Naive thymus-derived CD4-positive, alpha-beta T cell (primary cell): ENCODE data around the gene GALNT7. TPM values are rescaled to one million over a fixed set of nuclear protein-coding genes. Genes with fewer than 3 reads are reported as not detected.

Experiments
- ATAC-seq: fragments of 150-1000 bp; cut with Tn5 transposase; 2 replicates; pipeline ENCODE4 v1.10.0; 2021; ENCODE audit warnings: mild to moderate bottlenecking, moderate library complexity
- CTCF ChIA-PET: fragments of 350-600 bp; sonication (Branson Sonifier 250); formaldehyde crosslinking; loops from one replicate; lab custom pipeline; 2021; ENCODE audit warnings: antibody characterized with exemption; lab: Charles Lee
- POLR2A ChIA-PET: fragments of 350-600 bp; sonication (Branson Sonifier 250); formaldehyde crosslinking; loops from one replicate; lab custom pipeline; 2021; ENCODE audit warnings: antibody characterized with exemption, inconsistent platforms; lab: Charles Lee
- DNase-seq, 9 donors: peaks; one replicate each; pipeline versions ENCODE4 v3.0.0 to v3.0.0-alpha.2; 2020 to 2022; ENCODE audit warnings: mixed read lengths in 1 of 9
- H3K27ac ChIP-seq: one replicate; pipeline ENCODE4 v1.7.0; 2013; ENCODE audit warnings: mild to moderate bottlenecking, low read depth, low read length, moderate library complexity
- H3K27me3 ChIP-seq, 2 donors: one replicate each; pipeline ENCODE4 v1.7.0; 2013; ENCODE audit warnings: low read length in 2 of 2, mild to moderate bottlenecking in 2 of 2, moderate library complexity in 2 of 2; ENCODE audit not compliant: control insufficient read depth in 2 of 2, insufficient read depth in 2 of 2
- H3K36me3 ChIP-seq, 3 experiments: 1 replicate in 2 of 3; 2 replicates in 1 of 3; pipeline ENCODE4 v1.7.0; 2013; ENCODE audit warnings: low read length in 3 of 3, mild to moderate bottlenecking in 3 of 3, moderate library complexity in 1 of 3; ENCODE audit not compliant: insufficient read depth in 3 of 3, control insufficient read depth in 2 of 3
- H3K4me1 ChIP-seq, 2 donors: one replicate each; pipeline ENCODE4 v1.7.0; 2013; ENCODE audit warnings: low read length in 2 of 2, mild to moderate bottlenecking in 2 of 2, moderate library complexity in 1 of 2; ENCODE audit not compliant: control insufficient read depth in 2 of 2, insufficient read depth in 2 of 2
- H3K4me3 ChIP-seq: 2 replicates; pipeline ENCODE4 v1.7.0; 2013; ENCODE audit warnings: mild to moderate bottlenecking, low read length
- H3K9me3 ChIP-seq, 3 experiments: 1 replicate in 2 of 3; 2 replicates in 1 of 3; pipeline ENCODE4 v1.7.0; 2013; ENCODE audit warnings: low read length in 3 of 3; ENCODE audit not compliant: control insufficient read depth in 2 of 3
- H3K27ac Mint-ChIP-seq, 9 donors: one replicate each; pipeline ENCODE4 v1.8.0; 2020 to 2022; ENCODE audit warnings: mixed read lengths in 9 of 9, mild to moderate bottlenecking in 8 of 9, moderate library complexity in 5 of 9, inconsistent platforms in 2 of 9
- H3K27me3 Mint-ChIP-seq, 5 donors: one replicate each; pipeline ENCODE4 v1.8.0; 2021 to 2022; ENCODE audit warnings: mixed read lengths in 5 of 5, mild to moderate bottlenecking in 1 of 5
- H3K36me3 Mint-ChIP-seq, 5 donors: one replicate each; pipeline ENCODE4 v1.8.0; 2020 to 2022; ENCODE audit warnings: mixed read lengths in 5 of 5, mild to moderate bottlenecking in 3 of 5, inconsistent platforms in 1 of 5
- H3K4me1 Mint-ChIP-seq, 7 donors: one replicate each; pipeline ENCODE4 v1.8.0; 2020 to 2022; ENCODE audit warnings: mixed read lengths in 7 of 7, mild to moderate bottlenecking in 3 of 7, inconsistent platforms in 1 of 7
- H3K4me3 Mint-ChIP-seq, 10 donors: one replicate each; pipeline ENCODE4 v1.8.0; 2020 to 2022; ENCODE audit warnings: mild to moderate bottlenecking in 10 of 10, mixed read lengths in 10 of 10, moderate library complexity in 6 of 10, inconsistent platforms in 2 of 10
- H3K9me3 Mint-ChIP-seq, 11 donors: one replicate each; pipeline ENCODE4 v1.8.0; 2020 to 2022; ENCODE audit warnings: mixed read lengths in 11 of 11, mild to moderate bottlenecking in 4 of 11, inconsistent platforms in 1 of 11, moderate library complexity in 1 of 11
- intact Hi-C, 2 donors: fragments of 100-400 bp; cut with micrococcal nuclease; formaldehyde crosslinking; loops; one replicate each; pipeline ENCODE4 v1.15.1; 2023
- polyA plus RNA-seq, 2 donors: library from polyadenylated mRNA; unstranded; fragments of 300-500 nt; fragmentation: Illumina TruSeq; gene quantifications; one replicate each; pipeline ENCODE4 v1.2.3, GENCODE V29; 2021
- total RNA-seq, 6 experiments: library from RNA in 5 of 6; stranded (reverse) in 5 of 6; gene quantifications; 1 replicate in 5 of 6; 2 replicates in 1 of 6; pipeline ENCODE4 v1.2.3 and lab custom pipeline; 2021 to 2026

Gene GALNT7
- total and polyA plus RNA-seq, 7 experiments from 2014 or later = 8.3 to 24.1 (median 16.8) TPM

DNA sequence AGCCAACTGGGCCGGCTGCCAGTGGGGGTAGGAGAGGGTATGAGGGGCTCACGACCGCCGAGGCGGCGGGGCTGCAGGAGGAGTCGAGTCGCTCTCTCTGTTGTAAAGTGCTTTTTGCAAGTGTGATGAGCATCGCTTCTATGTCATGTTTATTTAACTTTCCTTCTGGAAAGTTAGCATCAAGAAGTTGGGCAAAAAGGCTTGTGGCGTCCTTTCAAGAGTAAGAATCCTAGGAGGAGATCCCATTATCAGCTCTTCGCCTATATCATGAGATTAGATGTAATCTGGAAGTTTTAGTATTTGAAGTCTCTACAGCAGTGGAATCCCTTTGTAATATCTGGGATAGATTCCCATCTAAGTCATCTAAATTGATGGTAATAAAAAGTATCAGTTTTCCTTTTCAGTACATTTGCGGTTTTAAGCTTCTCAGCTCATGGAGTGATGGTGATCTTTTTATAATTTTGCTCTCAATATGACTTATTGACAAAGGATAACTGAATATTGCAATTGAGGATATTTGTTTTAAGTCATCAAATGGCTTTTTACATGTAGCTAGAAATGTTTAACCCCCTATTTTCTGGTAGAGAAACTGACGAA is 1.7 kb downstream of the GALNT7 start:
- Histone ChIP-seq H3K27ac (peak overlapping the region; percentile 73), H3K36me3 (no peaks in the 10 kb centered on the region), H3K27me3 (no peaks in the 10 kb centered on the region), H3K4me1 (peaks cover 15 to 23% of the 10 kb centered on the region in 2 donors), H3K9me3 (no peaks in the 10 kb centered on the region), H3K4me3 (peak overlapping the region; percentile 66)
- Mint-ChIP-seq H3K9me3 (peaks cover 0 to 4% (median 0%) of the 10 kb centered on the region in 11 donors), H3K27ac (peak overlapping the region in 8 of 9 donors; percentile 7 to 78 (median 59)), H3K27me3 (no peaks in the 10 kb centered on the region), H3K36me3 (no peaks in the 10 kb centered on the region), H3K4me1 (peaks cover 36 to 77% (median 58%) of the 10 kb centered on the region in 7 donors), H3K4me3 (peak overlapping the region; percentile 76 to 90 (median 86))
- DNase-seq (no peak), ATAC-seq (no peak)
- POLR2A ChIA-PET = interaction anchor here (1.9 kb wide), 1 partner anchor 164 kb away, joined by 8 read pairs; the partner anchor contains the start of gene HMGB2
- intact Hi-C loops = loop anchor here (2.0 kb wide), 3 partner anchors 21 to 157 kb away; no protein-coding TSS in a partner anchor
- CTCF ChIA-PET = interaction anchor here (0.9 to 1.7 kb wide), 3 partner anchors 86 to 157 kb away, joined by 3 read pairs; no protein-coding TSS in a partner anchor

DNA sequence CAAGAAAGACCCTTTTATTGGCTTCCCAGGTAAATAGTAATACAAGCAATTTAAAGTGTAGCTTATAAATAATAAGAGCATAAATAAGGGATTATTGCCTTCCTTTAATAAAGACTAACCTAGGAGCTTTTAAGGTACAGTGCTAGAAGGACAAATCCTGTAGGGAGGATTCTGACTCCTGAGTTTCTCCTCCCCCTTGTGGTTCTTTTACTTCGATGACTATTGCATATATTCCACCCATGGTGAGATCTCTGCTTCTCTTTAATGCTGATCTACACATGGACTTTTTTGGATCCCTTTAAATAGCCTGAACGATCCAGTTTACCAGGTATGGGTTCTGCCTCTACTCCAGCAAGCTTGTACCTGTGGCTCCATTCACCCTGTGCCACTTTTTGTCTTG is 2.5 kb downstream of the GALNT7 start:
- no peaks in the 10 kb centered on the region for H3K27me3 Mint-ChIP-seq
- peak overlapping the region; percentile 63 to 90 (median 85) for H3K4me3 Mint-ChIP-seq
- H3K9me3 ChIP-seq = no peaks in the 10 kb centered on the region
- no peaks in the 10 kb centered on the region for H3K36me3 Mint-ChIP-seq
- peaks cover 0 to 4% (median 0%) of the 10 kb centered on the region in 11 donors for H3K9me3 Mint-ChIP-seq
- H3K36me3 ChIP-seq = no peaks in the 10 kb centered on the region
- ChIA-PET POLR2A (interaction anchor here (1.9 kb wide), 1 partner anchor 163 kb away, joined by 8 read pairs; the partner anchor contains the start of gene HMGB2), CTCF (interaction anchor here (0.9 to 1.7 kb wide), 3 partner anchors 85 to 158 kb away, joined by 3 read pairs; no protein-coding TSS in a partner anchor)
- ATAC-seq (no peak), DNase-seq (no peak)
- H3K27me3 ChIP-seq = no peaks in the 10 kb centered on the region
- H3K27ac Mint-ChIP-seq = peak overlapping the region in 3 of 9 donors; percentile 55 to 59 (median 57)
- H3K4me1 ChIP-seq = peaks cover 15 to 16% of the 10 kb centered on the region in 2 donors
- no peak overlapping the region for H3K4me3 ChIP-seq
- no peak overlapping the region for H3K27ac ChIP-seq
- H3K4me1 Mint-ChIP-seq = peaks cover 39 to 76% (median 51%) of the 10 kb centered on the region in 7 donors
- intact Hi-C loops = loop anchor here (2.0 kb wide), 3 partner anchors 20 to 158 kb away; no protein-coding TSS in a partner anchor

DNA sequence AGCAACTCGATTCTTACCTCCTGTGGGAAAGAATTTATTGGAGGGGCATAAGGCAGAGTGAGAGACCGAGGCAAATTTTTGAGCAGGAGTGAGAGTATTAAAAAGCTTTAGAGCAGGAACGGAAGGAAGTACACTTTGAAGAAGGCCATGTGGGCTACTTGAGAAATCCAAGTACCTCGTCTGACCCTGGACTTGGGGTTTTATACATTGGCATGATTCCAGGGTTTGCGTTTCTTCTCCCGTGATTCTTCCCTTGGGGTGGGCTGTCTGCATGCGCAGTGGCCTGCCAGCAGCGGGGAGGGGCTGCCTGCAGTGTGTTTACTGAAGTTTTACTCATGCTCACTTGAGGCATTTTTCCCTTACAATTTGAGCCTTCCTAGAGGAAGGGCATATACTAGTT is 3.4 kb downstream of the GALNT7 start:
- Histone ChIP-seq H3K4me3 (no peak overlapping the region), H3K4me1 (peaks cover 8 to 15% of the 10 kb centered on the region in 2 donors), H3K27me3 (no peaks in the 10 kb centered on the region), H3K27ac (no peak overlapping the region), H3K36me3 (no peaks in the 10 kb centered on the region), H3K9me3 (no peaks in the 10 kb centered on the region)
- peak overlapping the region in 2 of 10 donors; percentile 20 to 68 for H3K4me3 Mint-ChIP-seq
- H3K27ac Mint-ChIP-seq = peak overlapping the region in 1 of 9 donors; percentile 55
- H3K27me3 Mint-ChIP-seq = no peaks in the 10 kb centered on the region
- intact Hi-C loops = loop anchor here (2.0 kb wide), 3 partner anchors 19 to 159 kb away; no protein-coding TSS in a partner anchor
- H3K9me3 Mint-ChIP-seq = peaks cover 0 to 4% (median 0%) of the 10 kb centered on the region in 11 donors
- no peak for ATAC-seq
- H3K36me3 Mint-ChIP-seq = no peaks in the 10 kb centered on the region
- peaks cover 33 to 76% (median 48%) of the 10 kb centered on the region in 7 donors for H3K4me1 Mint-ChIP-seq
- no peak for DNase-seq
- CTCF ChIA-PET = no interaction called here
- POLR2A ChIA-PET = no interaction called here

DNA sequence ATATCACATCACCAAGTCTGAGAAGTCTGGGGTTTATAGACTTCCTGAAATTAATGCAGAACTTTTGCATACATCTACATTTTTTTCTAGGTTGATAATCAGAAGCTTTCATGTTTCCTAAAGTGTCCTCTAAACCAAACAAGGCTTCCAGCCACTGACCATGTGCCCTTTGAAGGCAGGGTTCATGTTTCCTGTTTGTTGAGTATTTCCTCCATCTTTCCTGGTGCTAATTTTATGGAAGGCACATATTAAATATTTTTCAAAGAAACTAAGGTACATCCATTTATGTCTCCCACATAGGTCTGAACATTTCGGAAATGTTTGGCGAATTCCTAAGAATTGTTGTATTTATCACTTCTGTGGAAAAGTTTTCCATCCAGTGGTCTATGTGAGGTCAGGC is 5.6 kb downstream of the GALNT7 start:
- ATAC-seq = no peak
- H3K9me3 Mint-ChIP-seq = peaks cover 0 to 2% (median 0%) of the 10 kb centered on the region in 11 donors
- no peaks in the 10 kb centered on the region for H3K27me3 Mint-ChIP-seq
- intact Hi-C loops = no loop called here
- DNase-seq = no peak
- Histone ChIP-seq H3K4me1 (peaks cover 8 to 11% of the 10 kb centered on the region in 2 donors), H3K27me3 (no peaks in the 10 kb centered on the region), H3K9me3 (no peaks in the 10 kb centered on the region), H3K4me3 (no peak overlapping the region), H3K36me3 (no peaks in the 10 kb centered on the region), H3K27ac (no peak overlapping the region)
- no peaks in the 10 kb centered on the region for H3K36me3 Mint-ChIP-seq
- no peak overlapping the region for H3K27ac Mint-ChIP-seq
- peaks cover 25 to 75% (median 46%) of the 10 kb centered on the region in 7 donors for H3K4me1 Mint-ChIP-seq
- ChIA-PET POLR2A (interaction anchor here (0.7 kb wide), 1 partner anchor 8 kb away, joined by 5 read pairs; no protein-coding TSS in a partner anchor), CTCF (no interaction called here)
- H3K4me3 Mint-ChIP-seq = no peak overlapping the region

DNA sequence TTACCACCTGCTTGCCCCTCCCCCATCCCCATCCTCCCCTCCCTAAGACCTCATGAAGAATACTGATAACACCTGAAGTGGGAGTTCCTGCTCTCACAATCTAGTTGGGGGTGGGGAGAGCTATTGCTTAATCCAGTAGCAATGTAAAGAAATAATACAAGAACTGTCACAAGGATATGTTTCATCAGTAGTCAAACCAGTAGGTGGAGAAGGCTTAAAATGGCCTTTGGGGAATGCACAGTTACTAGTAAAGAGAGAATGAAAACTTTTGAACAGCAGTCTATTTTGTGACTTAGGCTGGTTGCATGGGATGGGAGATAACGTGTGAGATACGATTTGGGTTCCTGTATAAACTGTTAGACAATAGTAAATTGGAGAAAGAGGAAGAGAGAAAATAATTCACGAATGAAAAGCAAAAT is 6.0 kb downstream of the GALNT7 start:
- Mint-ChIP-seq H3K36me3 (no peaks in the 10 kb centered on the region), H3K4me1 (peaks cover 25 to 75% (median 46%) of the 10 kb centered on the region in 7 donors), H3K9me3 (peaks cover 0 to 2% (median 0%) of the 10 kb centered on the region in 11 donors), H3K4me3 (no peak overlapping the region), H3K27ac (no peak overlapping the region), H3K27me3 (no peaks in the 10 kb centered on the region)
- no peak for ATAC-seq
- Histone ChIP-seq H3K4me1 (peaks cover 8 to 11% of the 10 kb centered on the region in 2 donors), H3K4me3 (no peak overlapping the region), H3K27ac (no peak overlapping the region), H3K27me3 (no peaks in the 10 kb centered on the region), H3K9me3 (no peaks in the 10 kb centered on the region), H3K36me3 (no peaks in the 10 kb centered on the region)
- intact Hi-C loops = no loop called here
- ChIA-PET CTCF (no interaction called here), POLR2A (no interaction called here)
- no peak for DNase-seq

DNA sequence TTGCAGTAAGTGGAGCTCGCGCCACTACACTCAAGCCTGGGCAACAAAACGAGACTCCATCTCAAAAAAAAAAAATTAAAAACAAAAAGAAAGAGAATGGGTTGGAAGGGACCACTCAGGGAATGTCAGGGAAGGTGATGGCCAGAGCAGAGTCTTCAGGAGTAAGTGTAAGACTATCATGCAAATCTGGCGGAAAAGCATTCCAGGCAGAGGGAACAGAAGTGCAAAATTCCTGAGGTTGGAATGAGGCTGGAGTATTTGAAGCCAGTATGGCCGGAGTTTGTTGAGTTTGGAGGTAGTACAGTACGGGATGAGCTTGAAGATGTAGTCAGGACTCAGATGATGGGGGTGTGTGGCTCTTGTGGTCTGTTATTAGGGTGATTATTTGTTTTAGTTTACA is 7.4 kb downstream of the GALNT7 start:
- Histone ChIP-seq H3K27me3 (no peaks in the 10 kb centered on the region), H3K27ac (no peak overlapping the region), H3K9me3 (no peaks in the 10 kb centered on the region), H3K4me3 (no peak overlapping the region), H3K36me3 (no peaks in the 10 kb centered on the region), H3K4me1 (peaks cover 0 to under 1% of the 10 kb centered on the region in 2 donors)
- Mint-ChIP-seq H3K4me1 (peaks cover 15 to 70% (median 37%) of the 10 kb centered on the region in 7 donors), H3K4me3 (no peak overlapping the region), H3K27me3 (no peaks in the 10 kb centered on the region), H3K36me3 (no peaks in the 10 kb centered on the region), H3K27ac (no peak overlapping the region), H3K9me3 (peaks cover 0 to 2% (median 0%) of the 10 kb centered on the region in 11 donors)
- no peak for DNase-seq
- CTCF ChIA-PET = no interaction called here
- intact Hi-C loops = no loop called here
- POLR2A ChIA-PET = no interaction called here
- no peak for ATAC-seq
